ENCODE data around the gene FCER1G.

DNA sequence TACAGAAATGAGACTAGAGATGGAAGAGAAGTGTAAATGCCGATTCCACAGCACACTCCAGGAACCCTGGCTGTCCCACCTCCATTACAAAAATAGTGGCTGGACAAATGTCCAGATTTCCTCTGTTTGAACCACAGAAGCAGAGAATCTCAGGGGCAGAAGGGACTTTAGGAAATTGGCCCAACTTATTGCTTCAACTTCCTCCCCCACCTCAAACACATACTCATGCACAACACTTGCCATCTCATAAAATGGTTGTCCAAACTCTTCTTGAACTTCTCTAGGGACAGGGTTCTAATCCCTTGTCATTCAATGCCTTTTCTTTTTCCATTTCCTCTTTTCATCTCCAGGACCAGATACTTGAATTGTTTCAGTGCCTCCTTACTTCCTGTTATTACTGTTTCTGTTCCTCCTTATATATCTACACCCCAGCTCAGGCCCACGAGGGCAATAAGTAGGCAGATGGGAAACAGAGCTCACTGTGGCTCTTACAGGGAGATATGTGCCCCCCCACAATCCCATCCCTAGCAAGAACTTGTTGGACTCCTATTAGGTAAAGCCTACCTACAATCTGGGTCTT is 29.3 kb upstream of the FCER1G start:
- TF ChIP-seq, protein P1, sequence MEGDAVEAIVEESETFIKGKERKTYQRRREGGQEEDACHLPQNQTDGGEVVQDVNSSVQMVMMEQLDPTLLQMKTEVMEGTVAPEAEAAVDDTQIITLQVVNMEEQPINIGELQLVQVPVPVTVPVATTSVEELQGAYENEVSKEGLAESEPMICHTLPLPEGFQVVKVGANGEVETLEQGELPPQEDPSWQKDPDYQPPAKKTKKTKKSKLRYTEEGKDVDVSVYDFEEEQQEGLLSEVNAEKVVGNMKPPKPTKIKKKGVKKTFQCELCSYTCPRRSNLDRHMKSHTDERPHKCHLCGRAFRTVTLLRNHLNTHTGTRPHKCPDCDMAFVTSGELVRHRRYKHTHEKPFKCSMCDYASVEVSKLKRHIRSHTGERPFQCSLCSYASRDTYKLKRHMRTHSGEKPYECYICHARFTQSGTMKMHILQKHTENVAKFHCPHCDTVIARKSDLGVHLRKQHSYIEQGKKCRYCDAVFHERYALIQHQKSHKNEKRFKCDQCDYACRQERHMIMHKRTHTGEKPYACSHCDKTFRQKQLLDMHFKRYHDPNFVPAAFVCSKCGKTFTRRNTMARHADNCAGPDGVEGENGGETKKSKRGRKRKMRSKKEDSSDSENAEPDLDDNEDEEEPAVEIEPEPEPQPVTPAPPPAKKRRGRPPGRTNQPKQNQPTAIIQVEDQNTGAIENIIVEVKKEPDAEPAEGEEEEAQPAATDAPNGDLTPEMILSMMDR (conservative IDR thresholded peaks at IDR 0.05; ENCODE audit: low read depth, low read length), result no peak
- no peak for TF ChIP-seq EZH2 (IDR thresholded peaks at IDR 0.05; ENCODE audit: low read length, unreplicated experiment)
- TF ChIP-seq EZH2phosphoT487 (IDR thresholded peaks at IDR 0.05; ENCODE audit: borderline replicate concordance, low read length), result no peak
